T-helper 2 cell (primary cell): Measurements from ENCODE around the gene CLDN19.
"Not testable (repeated sequence)": the region's sequence is repeated elsewhere in the genome, so short reads cannot be mapped to it uniquely, and the experiment has no call there.

Source experiments
- DNase-seq, 5 experiments: peaks; one replicate each; pipeline versions ENCODE4 v3.0.0 to v3.0.0-alpha.2; 2012 to 2022

Gene CLDN19

DNA sequence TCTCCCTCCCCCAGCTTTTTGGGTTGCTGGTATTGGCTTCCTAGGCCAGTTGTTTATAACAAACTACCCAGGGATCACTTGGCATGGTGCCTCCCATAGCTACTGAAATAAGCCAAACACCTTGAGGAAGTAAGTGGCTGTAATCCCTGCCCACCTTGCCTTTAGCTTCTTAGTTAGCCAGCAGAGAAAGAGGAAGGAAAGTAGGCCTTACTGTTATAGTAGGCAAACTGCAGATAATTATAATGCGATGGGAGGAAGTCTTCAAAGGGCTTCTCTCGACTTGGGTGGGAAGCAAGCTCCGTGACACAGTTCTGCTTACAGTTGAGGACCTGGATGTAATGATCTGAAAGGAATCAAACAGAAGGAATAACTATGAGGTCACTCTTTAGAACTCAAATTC, 18.6 kb upstream of the CLDN19 start:
- no peak for DNase-seq

DNA sequence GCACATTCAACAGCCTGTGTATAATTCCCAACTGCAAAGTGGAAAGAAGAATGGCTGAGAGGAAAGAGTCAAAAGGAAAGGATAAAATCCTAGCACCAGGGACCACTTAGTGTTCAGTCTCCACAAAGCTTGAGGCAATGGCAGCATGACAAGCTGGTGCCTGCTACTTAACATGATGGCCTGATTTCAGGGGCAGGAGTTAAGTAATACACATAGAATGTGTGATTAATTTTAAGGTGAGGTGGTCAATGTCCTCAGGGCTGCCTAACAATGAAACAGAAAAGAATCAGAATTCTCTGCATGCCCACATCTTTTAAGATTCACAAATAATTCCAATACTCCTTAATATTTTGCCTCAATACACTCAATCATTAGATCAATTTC, 17.8 kb upstream of the CLDN19 start:
- DNase-seq, result no peak

DNA sequence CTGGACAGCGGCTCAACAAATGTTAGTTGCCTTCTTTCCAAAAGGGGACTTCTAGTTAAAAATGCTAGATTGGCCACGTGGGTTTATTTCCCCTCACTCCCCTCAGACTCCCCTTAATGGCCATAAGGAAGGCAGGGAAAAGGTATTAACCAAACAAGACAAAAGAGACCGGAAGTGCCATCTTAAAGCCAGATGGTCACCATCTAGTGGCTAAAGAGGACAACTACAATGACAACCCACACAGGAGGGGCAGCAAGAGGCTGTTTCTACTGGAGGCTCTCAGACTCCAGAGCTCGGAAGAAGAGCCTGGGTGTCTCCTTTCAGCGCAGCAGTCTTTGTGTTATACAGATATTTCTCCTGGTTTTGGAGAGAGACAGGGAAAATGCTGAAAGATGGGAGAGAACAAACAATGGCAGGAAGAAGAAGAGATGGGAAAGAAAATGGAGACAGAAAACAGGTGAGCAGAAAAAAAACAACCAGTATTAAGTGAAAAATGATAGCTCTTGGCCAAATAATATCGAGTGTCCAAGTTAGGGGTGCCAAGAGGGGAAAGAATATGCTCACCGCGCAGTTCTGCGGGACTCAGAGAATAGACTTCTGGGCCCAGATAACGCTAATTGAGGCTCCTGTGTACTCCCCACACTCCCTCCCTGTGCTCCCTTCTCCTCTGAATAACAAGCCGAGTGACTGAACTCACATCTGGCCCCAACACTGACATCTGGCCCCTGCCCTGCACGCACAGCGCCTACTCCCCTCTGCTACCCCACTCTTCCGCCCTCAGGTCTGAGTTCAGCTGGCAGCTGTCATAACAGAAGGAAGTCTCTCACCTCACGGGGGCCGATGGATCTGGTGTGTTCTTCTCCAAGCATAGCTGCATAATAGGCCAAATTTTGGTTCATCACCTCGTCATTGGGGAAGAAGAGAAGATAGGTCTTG, 17.2 kb upstream of the CLDN19 start:
- DNase-seq, result peak in 1 of 5 experiments; percentile 59

DNA sequence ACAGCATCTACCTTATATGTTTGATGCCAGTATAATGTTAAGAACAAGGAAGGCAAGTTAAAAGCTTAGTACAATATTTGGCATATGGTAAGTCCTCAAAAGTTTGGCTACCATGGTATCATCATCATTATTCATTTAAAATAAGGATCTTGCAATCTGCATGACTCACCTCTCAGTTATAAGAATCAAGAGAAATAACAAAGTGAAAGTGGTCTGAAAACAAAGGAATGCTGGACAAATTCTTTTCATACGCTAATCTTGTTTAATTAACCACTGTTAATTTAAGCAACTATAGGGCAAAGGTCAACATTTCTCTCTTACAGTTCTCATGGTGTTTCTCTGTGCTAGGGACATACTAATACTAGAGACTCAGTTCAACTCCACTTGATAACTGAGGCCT, 13.0 kb upstream of the CLDN19 start:
- DNase-seq, result no peak

DNA sequence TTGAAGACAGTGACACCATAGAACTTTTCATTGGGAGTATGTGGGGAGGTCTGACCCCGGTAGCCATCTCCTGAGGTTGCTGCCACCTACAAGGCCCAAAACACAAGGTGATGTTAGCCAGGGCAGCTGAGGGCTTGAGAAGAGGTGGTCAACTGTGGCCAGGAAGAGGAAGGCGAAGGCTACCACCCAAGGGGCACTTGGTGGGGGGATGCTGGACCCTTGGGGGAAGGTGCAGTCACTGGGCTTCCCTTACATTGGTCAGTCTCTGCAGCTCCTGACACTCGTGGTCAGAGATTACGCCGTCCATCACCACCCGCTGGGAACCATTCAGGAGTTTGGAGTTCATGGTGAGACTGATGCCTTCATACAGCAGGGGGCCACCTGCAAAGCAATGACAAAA, 12.2 kb upstream of the CLDN19 start:
- DNase-seq, result no peak

DNA sequence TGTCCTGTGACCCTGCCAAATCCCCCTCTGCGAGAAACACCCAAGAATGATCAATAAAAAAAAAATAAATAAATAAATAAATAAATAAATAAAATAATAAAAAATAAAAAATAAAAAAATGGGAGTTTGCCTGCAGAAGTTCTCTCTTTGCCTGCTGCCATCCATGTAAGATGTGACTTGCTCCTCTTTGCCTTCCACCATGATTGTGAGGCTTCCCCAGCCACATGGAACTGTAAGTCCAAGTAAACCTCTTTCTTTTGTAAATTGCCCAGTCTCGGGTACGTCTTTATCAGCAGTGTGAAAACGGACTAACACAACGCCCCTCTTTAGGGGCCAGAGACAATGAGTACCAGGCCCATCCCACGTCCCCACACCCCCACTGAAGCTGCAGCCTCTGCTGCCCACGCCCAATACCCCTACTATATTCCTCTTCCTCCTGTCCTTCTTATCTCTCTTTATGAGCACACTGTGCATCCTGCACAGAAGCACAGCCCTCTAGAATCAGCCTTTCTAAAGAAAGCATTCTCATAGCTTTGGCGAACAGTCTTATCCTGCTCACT, 11.6 kb upstream of the CLDN19 start:
- DNase-seq, result not testable (repeated sequence)

DNA sequence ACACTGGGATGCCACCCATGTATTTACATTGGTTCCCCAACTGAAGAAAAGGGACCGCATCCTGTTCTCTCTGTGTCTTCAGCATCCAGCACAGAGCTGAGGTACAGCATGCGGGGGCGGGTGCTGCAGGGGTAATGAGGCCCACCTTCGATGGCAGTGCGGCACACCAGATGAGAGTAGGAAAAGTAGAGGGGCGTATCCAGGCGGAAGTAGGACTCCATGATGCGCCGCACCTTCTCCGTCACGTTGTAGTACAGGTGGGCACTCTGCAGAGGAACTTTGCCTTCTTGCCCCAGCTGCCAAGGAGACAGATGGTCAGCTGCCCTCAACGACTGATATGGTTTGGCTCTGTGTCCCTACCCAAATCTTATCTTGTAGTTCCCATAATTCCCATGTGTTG, 10.0 kb upstream of the CLDN19 start:
- no peak for DNase-seq

DNA sequence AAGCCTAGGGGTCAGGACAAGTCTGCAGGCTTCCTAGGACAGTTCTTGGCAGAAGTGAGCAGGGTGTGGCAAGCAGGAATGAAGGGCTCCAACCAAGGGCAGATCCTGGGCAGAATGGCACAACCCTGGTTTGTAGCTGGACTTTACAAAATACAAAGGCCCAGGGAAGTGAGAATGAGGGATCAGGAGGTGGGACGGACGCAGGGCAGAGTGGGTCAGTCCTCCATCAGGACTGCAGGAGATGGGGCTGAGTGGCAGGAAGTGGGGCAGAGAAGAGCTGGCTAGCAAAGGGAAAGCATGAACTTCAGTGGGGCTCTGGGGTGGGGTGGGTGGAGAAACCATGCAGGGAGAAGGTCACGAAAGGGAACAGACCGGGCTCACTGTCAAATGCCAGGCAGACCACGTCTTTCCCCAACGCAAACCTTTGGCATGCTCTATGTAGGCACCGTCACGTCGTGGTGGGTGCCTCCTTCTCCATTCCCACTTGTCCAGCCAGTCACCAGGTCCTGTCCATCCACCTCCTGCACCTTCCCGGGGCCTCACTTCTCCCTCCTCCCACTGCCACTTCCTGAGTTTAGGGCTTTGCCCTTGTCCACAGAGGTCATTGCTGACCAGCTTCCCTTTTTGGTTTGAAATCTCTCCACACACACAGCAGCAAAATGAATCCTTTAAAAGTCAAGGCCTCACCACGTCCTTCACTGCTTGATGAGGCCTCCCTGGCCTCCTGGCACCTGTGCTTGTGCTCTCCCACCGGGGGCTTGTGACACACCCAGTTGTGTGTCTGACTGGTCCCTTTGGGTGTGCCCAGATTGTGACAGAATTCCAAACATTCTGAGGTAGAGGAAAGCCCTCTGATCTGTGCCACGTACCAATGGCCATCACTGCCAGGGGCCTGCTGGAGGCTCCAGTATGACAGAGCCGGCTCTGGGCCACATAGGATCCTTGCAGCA, 8.7 kb upstream of the CLDN19 start:
- DNase-seq, result no peak

DNA sequence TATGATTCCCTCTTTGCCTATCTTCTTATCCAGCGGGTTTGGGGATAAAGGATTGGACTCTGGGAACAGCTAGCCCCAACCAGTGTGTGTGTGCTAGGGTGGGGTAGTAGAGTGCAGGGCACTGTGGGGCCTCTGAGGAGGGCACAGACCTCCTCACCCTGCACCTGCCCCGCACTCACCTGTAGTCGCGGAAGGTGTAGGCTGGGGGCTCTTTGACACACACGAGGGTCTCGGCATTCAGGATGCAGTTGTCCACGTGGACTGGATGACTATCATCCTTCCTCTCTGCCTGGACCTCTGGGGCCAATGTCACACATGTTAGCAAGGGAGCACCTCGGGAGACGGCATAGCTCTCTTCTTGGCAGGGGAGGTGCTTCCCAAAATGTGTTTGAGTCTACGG, 8.0 kb upstream of the CLDN19 start:
- DNase-seq, result no peak

DNA sequence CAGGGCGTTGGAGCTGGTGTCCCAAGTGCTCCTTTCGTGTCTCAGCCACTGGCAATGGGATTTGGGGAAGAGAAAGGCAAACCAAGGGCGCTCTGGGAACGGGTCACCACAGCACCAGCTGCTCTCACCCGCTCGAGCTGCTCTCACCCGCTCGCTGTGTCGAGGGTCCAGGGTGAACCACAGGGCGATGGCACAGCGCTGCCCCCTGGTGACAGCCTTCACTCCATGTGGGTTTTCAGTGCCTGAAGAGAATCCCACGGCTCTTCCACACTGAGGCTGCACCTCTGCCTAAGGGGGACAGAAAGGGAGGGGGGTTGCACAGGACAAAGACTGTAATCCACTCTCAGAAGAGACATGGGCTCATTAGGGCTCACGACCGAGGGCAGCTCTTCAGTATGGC, 7.1 kb upstream of the CLDN19 start:
- peak in 4 of 5 experiments; percentile 20 to 37 (median 28) for DNase-seq

DNA sequence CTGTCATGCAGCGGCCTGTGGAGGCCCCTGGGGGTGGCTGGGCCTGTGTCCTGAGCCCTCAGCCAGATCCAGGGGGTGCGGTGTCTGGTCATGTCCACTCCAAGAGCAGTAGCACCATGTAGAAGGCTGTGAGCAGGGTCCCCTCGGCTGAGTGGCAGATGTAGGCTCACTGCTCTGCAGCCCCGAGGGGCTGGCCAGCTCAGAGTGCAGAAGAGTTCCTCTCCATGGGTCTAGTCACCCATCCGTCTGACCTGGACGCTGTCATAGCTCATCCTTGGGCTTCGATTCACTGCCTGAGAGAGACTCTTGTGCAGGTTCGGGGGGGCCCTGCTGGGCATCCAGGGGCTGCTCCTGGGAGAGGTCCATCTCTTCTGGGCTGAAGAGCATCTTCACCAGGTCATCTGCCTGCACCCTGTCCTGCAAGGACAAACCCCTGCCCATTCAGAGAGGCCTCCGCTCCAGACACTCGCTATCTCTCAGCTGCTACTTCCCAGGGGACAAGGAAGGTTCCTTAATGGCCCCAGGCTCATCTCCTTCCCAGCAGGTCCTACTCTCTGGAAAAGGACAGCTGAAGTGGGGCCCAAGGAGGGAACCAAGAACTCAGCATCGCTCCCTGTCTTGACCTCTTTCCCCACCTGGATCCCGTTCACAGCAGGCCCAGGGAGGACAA, 6.5 kb upstream of the CLDN19 start:
- DNase-seq, result no peak

DNA sequence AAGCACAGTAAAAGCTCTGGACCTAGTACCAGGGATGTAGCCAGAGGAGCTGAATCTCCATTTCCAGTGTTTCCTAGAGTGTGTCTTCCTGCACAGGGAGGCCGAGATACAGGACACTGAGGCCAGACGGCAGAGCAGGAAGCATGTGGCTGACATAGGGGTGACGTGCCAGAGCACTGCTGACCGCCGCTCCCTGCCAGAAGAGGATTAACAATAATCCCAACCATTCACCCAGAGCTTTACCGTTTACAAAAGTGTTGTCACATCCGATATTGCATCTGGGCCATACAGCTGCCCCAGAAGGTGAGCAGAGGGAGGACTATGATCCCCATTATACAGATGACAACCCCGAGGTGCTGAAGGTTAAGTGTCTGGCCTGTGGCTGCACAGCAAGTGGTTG, 5.8 kb upstream of the CLDN19 start:
- DNase-seq, result no peak

DNA sequence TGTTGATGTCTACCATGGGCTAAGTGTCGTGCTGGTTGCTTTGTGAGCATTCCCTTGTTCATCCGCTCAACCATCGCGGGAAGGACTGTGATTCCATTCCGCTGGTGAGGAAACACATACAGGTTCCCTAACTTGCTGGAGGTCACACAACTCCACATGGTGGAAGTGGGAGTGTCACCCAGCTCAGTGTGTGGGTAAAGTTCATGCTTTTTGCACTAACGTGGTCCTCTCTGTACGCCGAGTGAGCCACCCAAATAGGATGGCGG, 4.0 kb upstream of the CLDN19 start:
- no peak for DNase-seq

DNA sequence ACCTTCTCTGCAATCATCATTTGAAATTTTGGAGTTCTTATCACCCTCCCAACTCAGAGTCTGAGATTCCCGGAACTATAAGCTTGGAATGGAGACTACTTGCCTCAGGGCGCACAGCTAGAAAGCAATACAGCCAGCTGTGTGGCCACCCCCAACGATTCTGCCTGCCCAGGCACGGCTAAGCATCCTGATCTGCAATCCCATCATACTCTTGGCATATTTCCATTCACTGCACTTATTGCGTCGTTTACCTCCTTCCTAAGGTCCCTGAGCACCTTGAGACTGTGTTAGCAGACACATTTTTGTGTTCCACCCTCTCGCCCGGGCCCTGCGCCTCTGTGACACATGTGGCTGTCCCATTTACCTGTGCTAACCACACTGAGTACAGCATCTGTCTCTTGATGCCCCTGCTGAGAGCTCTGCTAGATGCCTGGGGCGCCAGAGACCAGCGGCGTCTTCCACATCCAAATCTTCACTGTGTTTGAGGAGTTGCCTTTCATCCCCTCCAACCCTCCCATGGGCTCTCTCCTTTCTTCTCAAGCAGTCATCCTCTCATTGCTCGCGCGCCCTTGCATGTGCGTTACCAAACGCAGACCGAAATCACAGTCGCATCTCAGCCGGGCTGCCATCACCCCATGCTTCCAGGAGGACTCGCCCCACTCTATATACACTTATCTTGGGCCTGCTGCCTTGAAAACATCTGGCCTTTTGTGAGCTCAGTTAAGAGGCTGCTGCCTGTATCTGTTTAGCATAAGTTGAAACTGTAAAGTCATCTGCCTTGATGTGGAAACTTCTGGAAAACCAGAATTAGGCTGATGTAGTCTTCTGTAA, 3.5 kb upstream of the CLDN19 start:
- DNase-seq, result no peak

DNA sequence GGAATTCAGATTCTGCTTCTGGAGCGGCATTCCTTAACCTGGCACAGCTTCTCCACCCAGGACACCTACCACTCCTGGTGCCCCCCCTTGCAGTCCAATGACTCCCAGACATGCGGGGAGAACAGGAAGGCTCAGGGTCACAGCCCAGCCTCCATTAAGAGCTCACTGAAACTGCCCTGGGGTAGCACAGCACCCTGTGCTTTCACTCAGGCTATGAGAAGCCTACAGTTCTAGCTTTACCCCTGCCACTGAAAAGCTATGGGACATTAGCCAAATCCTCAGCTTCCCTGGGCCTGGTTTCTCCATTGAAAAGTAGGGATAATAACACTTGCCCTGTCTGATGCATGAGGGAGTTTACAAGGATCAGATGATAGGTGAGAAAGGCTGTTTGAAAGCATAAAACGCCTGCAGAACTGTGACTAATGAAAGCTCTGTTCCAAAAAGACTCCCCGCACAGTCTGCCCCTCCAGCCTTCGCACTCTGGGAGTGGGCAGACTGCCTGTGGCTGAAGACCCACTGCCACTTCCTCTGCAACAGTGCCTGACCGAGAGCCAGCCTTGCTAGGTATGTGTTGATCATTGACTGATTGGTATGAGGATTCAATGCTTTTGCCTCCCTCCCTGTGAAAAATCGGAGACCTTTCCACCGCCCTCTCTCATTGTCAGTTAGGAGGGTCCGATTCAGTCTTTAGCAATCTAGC, 2.7 kb upstream of the CLDN19 start:
- no peak for DNase-seq

DNA sequence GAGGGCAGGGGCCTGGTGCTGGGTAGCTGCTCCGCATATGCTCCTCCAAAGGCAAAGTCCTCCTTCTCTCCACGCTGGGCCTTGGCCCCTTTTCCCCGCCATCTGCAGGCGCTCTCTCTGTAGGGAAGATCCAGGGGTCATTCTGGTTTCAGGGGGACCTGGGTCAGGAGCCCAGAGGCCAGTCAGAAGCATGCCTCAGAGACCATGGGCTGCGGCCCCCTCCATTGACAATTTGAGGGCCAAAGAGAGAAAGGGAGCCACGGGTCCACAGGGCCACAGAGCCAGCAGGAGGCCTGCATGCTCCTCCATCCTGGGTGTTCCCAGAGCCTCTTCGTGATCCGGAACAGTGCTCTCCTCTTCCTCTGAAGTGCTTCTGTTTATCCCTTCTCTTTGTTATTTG, 2.1 kb upstream of the CLDN19 start:
- DNase-seq, result no peak

DNA sequence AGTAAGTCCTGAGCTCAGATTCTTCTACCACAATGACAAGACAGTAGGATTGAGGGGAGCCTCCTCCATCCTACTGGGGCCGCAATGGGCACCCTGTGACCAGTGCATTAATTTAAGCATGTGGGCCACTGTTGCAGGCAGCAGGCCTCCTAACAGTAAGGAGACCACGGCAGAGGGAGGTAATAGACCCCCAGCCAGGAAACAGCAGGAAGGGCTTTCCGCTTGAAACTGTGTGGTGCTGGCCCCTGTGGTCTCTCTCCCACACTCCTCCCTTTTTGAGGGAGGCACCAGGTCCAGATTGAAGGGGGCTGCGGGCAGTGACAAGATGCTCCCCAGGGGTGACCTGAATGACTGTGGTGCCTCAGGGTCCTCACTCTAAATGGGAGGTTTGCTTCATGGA, 1.7 kb upstream of the CLDN19 start:
- no peak for DNase-seq

DNA sequence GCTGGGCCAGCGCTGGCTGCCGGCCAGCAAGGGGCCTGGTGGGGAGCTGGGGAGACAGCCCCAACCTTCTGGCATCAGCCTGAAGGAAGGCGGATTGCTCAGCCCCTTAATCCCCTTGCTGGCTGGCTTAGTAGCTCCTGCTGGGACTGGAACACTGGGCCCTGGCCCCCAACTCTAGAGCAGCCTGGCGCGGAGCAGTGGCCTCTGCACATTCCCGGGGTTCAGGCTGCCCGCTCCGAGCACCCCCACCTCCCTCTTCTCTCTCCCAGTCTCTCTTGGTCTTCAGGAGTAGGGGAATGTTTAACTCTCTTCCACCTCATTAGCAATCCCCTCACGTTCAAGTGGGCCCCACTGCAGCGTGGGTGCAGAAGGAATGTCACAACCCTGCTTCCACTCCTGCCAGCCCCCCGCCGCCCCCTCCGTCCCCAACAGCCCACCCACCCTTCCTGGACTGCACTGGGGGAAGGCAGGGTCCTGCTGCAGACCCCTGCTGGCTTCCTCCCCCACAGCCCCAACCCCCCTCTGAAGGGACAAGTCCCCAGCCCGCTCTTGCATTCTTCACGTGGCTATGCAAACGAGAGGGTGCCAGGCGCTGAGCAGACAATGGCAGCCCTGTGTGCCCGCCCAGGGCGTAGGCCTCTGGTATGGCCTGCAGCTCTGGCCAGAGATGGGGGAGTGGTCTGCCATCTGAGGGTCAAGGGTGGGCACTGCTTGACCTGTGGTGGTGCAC, 980 bp upstream of the CLDN19 start:
- DNase-seq, result no peak

DNA sequence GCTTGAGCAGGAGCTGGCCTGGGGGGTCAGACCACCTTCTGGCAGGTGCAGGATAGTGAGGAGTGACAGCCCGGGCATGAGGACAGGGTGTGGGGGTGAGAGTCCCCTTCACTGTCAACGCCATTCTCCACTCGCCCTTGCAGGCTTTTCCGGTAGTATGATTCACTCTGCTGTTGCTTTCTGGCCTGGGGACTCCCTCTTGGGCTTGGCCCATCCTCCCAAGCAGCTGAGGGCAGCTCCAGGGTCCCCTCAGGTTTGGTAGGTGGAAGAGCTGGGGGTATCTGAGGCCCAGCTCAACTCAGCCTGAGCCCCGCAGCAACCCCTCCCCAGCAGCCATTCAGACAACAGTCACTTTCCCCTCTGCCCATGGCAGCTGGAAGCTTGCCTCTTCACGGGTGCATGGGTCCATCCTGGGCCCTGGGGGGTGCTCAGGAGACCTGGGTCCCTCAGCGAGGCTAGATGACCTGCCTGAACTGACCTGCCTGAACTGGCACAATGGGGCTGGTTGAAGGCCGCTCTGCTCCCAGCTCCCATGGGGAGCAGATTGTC, 1.3 kb downstream of the CLDN19 start:
- no peak for DNase-seq

DNA sequence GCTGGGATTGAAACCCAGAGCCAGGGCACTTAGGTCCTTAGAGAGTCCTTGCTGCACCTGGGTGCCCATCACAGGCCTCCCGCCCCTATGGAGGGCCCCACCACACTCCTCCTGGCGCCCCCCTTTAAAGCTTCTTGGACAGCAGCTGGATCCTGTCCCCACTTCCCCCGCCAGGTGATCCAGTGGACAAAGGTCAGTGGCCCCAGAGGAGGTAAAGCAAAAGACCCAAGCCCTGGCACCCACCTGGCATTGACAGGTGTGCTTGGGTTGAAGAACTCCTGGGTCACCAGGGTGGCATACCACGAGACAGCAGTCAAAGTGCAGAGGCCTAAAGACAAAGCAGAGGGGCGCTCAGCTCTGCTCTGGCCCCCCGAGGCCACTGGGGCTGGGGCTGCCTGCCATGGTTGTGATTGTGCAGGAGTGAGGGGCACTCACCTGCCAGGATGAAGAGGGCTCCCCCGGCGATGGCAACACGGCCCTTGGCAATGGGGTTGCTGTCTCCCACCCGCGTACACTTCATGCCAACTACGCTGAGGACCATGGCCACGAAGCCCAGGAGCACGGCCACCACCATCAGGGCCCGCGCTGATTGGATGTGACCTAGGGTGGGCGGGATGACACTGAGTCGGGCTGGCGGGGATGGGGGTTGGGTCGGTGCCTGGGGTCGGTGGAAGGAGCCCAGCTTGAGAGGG, 1.9 kb downstream of the CLDN19 start:
- DNase-seq, result no peak
